H4 (cell line): ENCODE results near the gene AGAP1. TPM values are rescaled to one million over a fixed set of nuclear protein-coding genes. Genes with fewer than 3 reads are reported as not detected.
"Not testable (repeated sequence)": the region's sequence is repeated elsewhere in the genome, so short reads cannot be mapped to it uniquely, and the experiment has no call there.

Experiments used
- DNase-seq: peaks from one replicate; pipeline ENCODE4 v3.0.0-alpha.2; 2015; ENCODE audit warnings: low spot score
- total RNA-seq: library from RNA; depleted of rRNA; stranded (reverse); fragments of >200 nt; shearing (Covaris generic); gene quantifications from 2 replicates; pipeline ENCODE4 v1.2.3, GENCODE V29; 2014

The AGAP1 gene
- total RNA-seq, 1 experiment from 2014 or later = 7.0 TPM

DNA sequence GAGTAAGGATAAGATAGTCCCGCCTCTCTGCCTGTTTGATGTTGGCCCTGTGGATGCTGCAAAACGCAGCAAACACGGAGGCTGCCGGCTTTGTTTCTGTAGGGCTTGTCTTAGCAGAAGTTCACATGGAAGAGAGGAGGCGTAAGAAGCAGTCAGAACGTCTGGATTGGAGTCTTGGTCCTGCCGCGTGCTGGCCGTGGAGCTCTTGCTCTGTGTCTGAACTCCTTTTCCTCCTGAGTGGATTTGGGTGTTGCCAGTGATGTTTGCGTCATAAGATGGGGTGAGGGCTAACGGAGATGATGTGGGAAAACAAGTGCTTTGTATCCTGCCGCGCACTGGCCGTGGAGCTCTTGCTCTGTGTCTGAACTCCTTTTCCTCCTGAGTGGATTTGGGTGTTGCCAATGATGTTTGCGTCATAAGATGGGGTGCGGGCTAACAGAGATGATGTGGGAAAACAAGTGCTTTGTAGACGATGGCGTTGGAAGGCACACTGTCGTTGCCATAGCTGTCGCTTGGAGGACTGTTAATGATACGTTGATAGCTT, 240.9 kb downstream of the AGAP1 start:
- DNase-seq = no peak

DNA sequence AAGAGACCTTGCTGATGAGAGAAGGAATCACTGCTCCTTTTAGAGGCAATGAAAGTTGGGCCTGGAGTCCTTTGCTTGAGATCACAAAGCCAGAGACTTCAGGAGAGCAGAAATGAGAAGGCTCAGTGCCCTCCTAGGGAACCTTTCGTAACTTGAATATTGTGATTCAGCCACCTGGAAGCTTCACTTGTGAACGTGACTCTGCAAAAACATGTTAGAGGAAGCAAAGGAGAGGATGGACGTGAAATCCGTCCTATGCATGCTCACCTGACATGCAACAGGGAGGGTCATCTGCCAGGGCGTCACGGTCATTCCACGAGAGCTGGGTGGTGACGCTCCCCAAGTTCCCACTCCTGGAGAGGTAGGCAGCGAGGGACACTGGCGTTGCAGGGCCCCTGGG, 243.6 kb downstream of the AGAP1 start:
- no peak for DNase-seq

DNA sequence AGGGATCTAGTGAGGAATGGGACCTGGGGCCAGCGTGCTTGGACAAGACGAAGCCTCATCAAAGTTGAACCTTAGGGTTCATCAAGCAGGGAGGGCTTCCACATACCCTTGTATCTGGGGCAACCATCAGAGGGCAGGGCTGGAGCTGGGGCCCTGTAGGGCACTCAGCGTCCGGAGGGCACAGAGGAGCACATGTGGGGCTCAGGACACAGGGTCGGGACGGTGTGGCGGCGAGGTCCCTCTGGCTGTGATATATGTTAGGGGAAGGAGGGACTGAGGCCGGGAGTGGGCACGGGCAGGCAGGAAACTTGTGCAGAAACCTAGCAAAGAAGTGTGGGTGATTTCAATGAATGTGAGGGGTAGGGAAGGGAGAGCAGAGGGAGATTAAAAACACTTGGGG, 244.0 kb downstream of the AGAP1 start:
- DNase-seq = no peak

GRCh38 chr2:235739704-235740415, 246.0 kb downstream of the AGAP1 start:
- DNase-seq = no peak

- DNase-seq = no peak
These were observed 247.0 kb downstream of the AGAP1 start for GRCh38 chr2:235740821-235741220.

- DNase-seq = no peak
These were observed 250.3 kb downstream of the AGAP1 start for GRCh38 chr2:235744161-235744560.

GRCh38 chr2:235745597-235745996, 251.8 kb downstream of the AGAP1 start:
- DNase-seq = no peak

GRCh38 chr2:235746257-235746934, 252.6 kb downstream of the AGAP1 start:
- peak; percentile 87 for DNase-seq

DNA sequence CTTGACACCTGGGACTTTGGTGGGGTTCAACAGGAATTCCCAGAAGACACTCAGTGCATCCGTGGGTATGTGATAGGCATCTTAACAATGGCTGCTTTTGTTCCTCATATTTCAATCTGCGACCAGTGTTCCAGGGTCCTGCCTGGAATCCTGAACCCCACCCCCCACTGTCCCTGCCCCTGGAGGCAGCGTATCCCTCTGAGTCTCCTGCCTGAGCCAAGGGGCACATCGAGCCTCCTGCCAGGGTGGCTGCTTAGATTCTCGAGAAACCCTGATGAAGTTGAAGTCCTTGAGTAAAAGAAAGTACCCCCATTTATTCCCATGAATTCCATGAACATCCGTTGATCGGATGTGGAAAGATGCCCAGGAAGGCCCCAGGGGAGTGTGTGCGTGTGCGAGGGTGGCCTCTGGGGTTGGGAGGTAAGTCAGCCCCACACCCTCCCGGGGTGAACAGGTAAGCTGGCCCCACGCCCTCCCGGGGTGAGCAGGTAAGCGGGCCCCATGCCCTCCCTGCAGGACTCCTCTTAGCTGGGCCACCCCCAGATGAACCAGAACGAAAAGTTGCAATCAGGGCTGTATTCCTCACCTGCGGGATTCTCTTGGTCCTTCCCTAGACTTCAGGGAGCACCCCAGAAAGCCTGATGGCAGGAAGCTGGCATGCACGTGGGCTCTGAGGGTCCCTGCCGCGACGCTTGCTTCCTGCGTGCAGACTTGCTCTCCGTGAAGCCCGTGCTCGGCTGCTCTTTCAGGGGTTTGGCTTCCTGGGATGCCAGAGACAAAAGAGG, 253.3 kb downstream of the AGAP1 start:
- no peak for DNase-seq

DNA sequence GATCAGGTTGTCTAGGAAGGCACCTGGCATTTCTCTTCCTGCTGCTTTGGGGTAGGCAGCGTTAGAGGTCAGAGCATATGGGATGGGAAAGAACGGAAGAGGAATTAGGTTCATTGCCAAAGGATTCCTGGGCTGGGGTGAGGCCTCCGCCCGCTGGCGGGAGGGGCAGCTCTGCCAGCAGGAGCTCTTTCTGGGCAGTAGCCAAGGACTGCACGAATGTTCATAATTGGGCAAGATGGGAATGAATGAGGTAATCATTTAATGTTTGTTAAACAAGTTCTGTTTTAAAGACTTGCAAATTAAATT, 253.9 kb downstream of the AGAP1 start:
- DNase-seq = peak; percentile 24

- no peak for DNase-seq
These were observed 255.4 kb downstream of the AGAP1 start for GRCh38 chr2:235749121-235749770.

DNA sequence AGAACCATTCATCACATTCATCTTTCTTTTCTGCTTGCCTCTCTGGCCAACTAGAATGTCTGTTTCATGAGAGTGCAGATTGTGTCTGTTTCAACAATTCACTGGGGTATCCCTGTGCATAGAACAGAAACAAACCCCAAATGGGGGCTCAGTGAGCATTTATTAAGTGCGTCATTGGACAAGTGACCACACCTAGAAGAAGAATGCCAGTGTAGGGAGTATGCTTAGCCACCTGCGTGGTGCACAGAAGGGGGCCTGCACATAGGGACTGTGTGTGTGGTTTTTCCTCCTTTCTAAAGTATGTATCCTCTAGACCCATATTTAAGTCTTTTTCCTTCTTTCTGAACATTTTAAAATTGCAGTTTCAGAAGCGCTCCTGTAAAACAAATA, 255.9 kb downstream of the AGAP1 start:
- no peak for DNase-seq

GRCh38 chr2:235752846-235753245, 259.0 kb downstream of the AGAP1 start:
- DNase-seq = no peak

- no peak for DNase-seq
These were observed 260.7 kb downstream of the AGAP1 start for GRCh38 chr2:235754357-235755207.

DNA sequence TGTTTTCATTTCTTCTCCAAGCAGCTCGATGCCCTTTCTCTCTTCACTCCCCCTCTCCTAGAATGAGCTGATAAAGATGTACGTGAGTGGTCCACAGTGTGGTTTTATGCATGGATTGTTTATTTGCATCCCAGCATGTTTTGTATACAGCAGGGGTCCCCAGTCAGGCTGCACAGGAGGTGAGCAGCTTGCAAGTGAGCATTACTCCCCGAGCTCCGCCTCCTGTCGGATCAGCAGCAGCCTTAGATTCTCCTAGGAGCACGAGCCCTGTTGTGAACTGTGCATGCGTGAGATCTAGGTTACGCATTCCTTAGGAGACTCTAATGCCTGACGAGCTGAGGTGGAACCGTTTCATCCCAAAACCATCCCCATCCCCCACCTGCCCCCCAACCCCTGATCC, 262.6 kb downstream of the AGAP1 start:
- DNase-seq = no peak

- DNase-seq = no peak
These were observed 263.4 kb downstream of the AGAP1 start for GRCh38 chr2:235757212-235757611.

GRCh38 chr2:235757640-235758039, 263.8 kb downstream of the AGAP1 start:
- DNase-seq = no peak

- DNase-seq = no peak
These were observed 269.2 kb downstream of the AGAP1 start for GRCh38 chr2:235762832-235763598.

- no peak for DNase-seq
These were observed 270.0 kb downstream of the AGAP1 start for GRCh38 chr2:235763816-235764215.

GRCh38 chr2:235764478-235764877, 270.6 kb downstream of the AGAP1 start:
- DNase-seq = not testable (repeated sequence)
